K562 (cell line): ENCODE results near the gene RMC1. TPM values are rescaled to one million over a fixed set of nuclear protein-coding genes. Genes with fewer than 3 reads are reported as not detected.

Source experiments
- ATAC-seq: fragments of 200-7000 bp; cut with Tn5 transposase; 3 replicates; pipeline ENCODE4 v1.9.1; 2020; ENCODE audit warnings: moderate library complexity
- BruUV-seq: library from RNA; stranded (reverse); fragments of 400-500 nt; replicated peaks from 2 replicates; lab custom pipeline; 2021; lab: Mats Ljungman, UMichigan
- CTCF ChIA-PET: fragments of 300-600 bp; formaldehyde crosslinking; extraction: SDS; loops from one replicate; lab custom pipeline; 2021; ENCODE audit warnings: low intra/inter-chr PET ratio; lab: Yijun Ruan, JAX
- POLR2A ChIA-PET: fragments of 300-600, 350-650 bp; sonication (Branson Sonifier 250); formaldehyde crosslinking; extraction: SDS; loops from one replicate; lab custom pipeline; 2021; ENCODE audit warnings: antibody characterized with exemption, inconsistent platforms; lab: Yijun Ruan, JAX
- DNase-seq, 4 experiments: peaks; one replicate each; pipeline versions ENCODE4 v3.0.0 to v3.0.0-alpha.2; 2011 to 2018; ENCODE audit warnings: low spot score in 3 of 4, mixed read lengths in 3 of 4; ENCODE audit errors: extremely low read depth in 1 of 4
- FAIRE-seq: peaks from 2 replicates; lab custom pipeline; 2011; peaks lifted over from hg19 to GRCh38; lab: Jason Lieb, UNC
- H2AFZ ChIP-seq: 2 replicates; pipeline ENCODE4 v1.6.0; 2011; ENCODE audit warnings: low read depth, low read length, control low read depth, inconsistent platforms
- H3K27ac ChIP-seq: fragments of 200-600 bp; 3 replicates; pipeline ENCODE4 v1.8.0; 2011; ENCODE audit warnings: low read depth, mild to moderate bottlenecking, control low read depth, inconsistent platforms, low read length, moderate library complexity, mixed read lengths; ENCODE audit errors: extremely low read depth
- H3K27me3 ChIP-seq, 2 experiments: fragments of 300-600 bp in 1 of 2; 2 replicates in 1 of 2; 3 replicates in 1 of 2; pipeline versions ENCODE4 v1.6.0 to v1.8.0; 2011; ENCODE audit warnings: inconsistent platforms in 2 of 2, low read length in 2 of 2, mild to moderate bottlenecking in 1 of 2, mixed read lengths in 1 of 2, moderate library complexity in 1 of 2; ENCODE audit not compliant: control insufficient read depth in 2 of 2, insufficient read depth in 2 of 2
- H3K36me3 ChIP-seq: fragments of 300-600 bp; 3 replicates; pipeline ENCODE4 v1.8.0; 2011; ENCODE audit warnings: mild to moderate bottlenecking, low read length, inconsistent platforms; ENCODE audit not compliant: control insufficient read depth, insufficient read depth
- H3K4me1 ChIP-seq, 2 experiments: fragments of 200-600 bp in 1 of 2; replicated peaks in 1 of 2; 2 replicates in 1 of 2; 3 replicates in 1 of 2; pipeline versions ENCODE4 v1.5.1 to v1.8.0; 2011; ENCODE audit warnings: inconsistent platforms in 2 of 2, low read length in 2 of 2, mild to moderate bottlenecking in 1 of 2, mixed read lengths in 1 of 2, moderate library complexity in 1 of 2; ENCODE audit not compliant: control insufficient read depth in 2 of 2, insufficient read depth in 2 of 2
- H3K4me2 ChIP-seq: 2 replicates; pipeline ENCODE4 v1.6.1; 2011; ENCODE audit warnings: low read length, control low read depth, inconsistent platforms, mixed read lengths; ENCODE audit not compliant: insufficient read depth
- H3K4me3 ChIP-seq: fragments of 200-600 bp; sonication (generic), shearing (Covaris generic); 2 replicates; pipeline ENCODE4 v1.5.1; 2016; ENCODE audit warnings: control low read depth, inconsistent platforms
- H3K79me2 ChIP-seq: fragments of 200-600 bp; 3 replicates; pipeline ENCODE4 v1.8.0; 2011; ENCODE audit warnings: low read length, inconsistent platforms; ENCODE audit not compliant: control insufficient read depth, insufficient read depth
- H3K9ac ChIP-seq, 2 experiments: 2 replicates each; pipeline versions ENCODE4 v1.6.0 to v1.6.1; 2011; ENCODE audit warnings: low read depth in 2 of 2, low read length in 2 of 2, control low read depth in 1 of 2, inconsistent platforms in 1 of 2, mild to moderate bottlenecking in 1 of 2, mixed read lengths in 1 of 2; ENCODE audit not compliant: insufficient read depth in 1 of 2
- H3K9me1 ChIP-seq: one replicate; pipeline ENCODE4 v1.6.0; 2011; ENCODE audit warnings: inconsistent platforms, mild to moderate bottlenecking, low read length, moderate library complexity; ENCODE audit not compliant: control insufficient read depth, insufficient read depth
- H3K9me3 ChIP-seq: replicated peaks from 2 replicates; pipeline ENCODE4 v1.5.1; 2011; ENCODE audit warnings: low read depth, low read length, inconsistent platforms; ENCODE audit not compliant: control insufficient read depth, insufficient read depth
- H4K20me1 ChIP-seq: replicated peaks from 2 replicates; pipeline ENCODE4 v1.6.1; 2011; ENCODE audit warnings: low read length, inconsistent platforms, mixed read lengths; ENCODE audit not compliant: control insufficient read depth, insufficient read depth
- CHD1 ChIP-seq: fragments of 200-600 bp; sonication (generic); IDR thresholded peaks from one replicate; pipeline ENCODE4 v1.6.1; 2012; ENCODE audit warnings: mild to moderate bottlenecking, moderate library complexity, low read length, inconsistent platforms
- E2F3 ChIP-seq: fragments of 250-450 bp; sonication (Bioruptor Pico); IDR thresholded peaks from 2 replicates; pipeline ENCODE4 v1.4.0; 2020; ENCODE audit warnings: mild to moderate bottlenecking
- FOXK2 ChIP-seq, 2 experiments: fragments of 450-650 bp; IDR thresholded peaks in 1 of 2; conservative IDR thresholded peaks in 1 of 2; 2 replicates each; pipeline ENCODE4 v1.6.1; 2016; ENCODE audit warnings: low read depth in 2 of 2, mild to moderate bottlenecking in 1 of 2
- HDGF ChIP-seq: fragments of 450-650 bp; IDR thresholded peaks from 2 replicates; pipeline ENCODE4 v1.6.1; 2016
- NFE2 ChIP-seq: IDR thresholded peaks from 2 replicates; pipeline ENCODE4 v1.6.1; 2014; ENCODE audit warnings: antibody characterized with exemption, low read depth
- SAP30 ChIP-seq: fragments of 200-600 bp; sonication (generic); IDR thresholded peaks from 2 replicates; pipeline ENCODE4 v1.6.1; 2012; ENCODE audit warnings: borderline replicate concordance, low read depth, mild to moderate bottlenecking, moderate library complexity, low read length, control low read depth, inconsistent platforms; ENCODE audit not compliant: insufficient read depth, poor library complexity, severe bottlenecking
- THRAP3 ChIP-seq: fragments of 450-650 bp; IDR thresholded peaks from 2 replicates; pipeline ENCODE4 v1.6.1; 2016; ENCODE audit warnings: mild to moderate bottlenecking, inconsistent platforms, borderline replicate concordance
- WGBS: fragments of 100-300 bp; shearing (Covaris generic); methylation state at CpG from one replicate; pipeline ENCODE4 v1.1.6; 2016; ENCODE audit warnings: low coverage, mixed read lengths; ENCODE audit not compliant: insufficient coverage; ENCODE audit errors: missing lambda C conversion rate; 5-methylcytosine and 5-hydroxymethylcytosine counted together
- in situ Hi-C: fragments of 300-500 bp; cut with MboI; formaldehyde crosslinking; loops from 4 replicates; pipeline ENCODE4 v1.15.0; 2018; ENCODE audit warnings: inconsistent platforms, mixed read lengths
- intact Hi-C: fragments of 100-400 bp; cut with micrococcal nuclease; formaldehyde crosslinking; loops from 2 replicates; pipeline ENCODE4 v1.14.2; 2022
- polyA plus RNA-seq, 8 experiments: library from polyadenylated mRNA; depleted of rRNA in 4 of 8; stranded (reverse) in 5 of 8; unstranded in 3 of 8; fragments of >200 nt; fragmentation: Nextera tagmentation in 2 of 8; fragmentation: Illumina TruSeq in 1 of 8; extraction: Ambion mirVana in 2 of 8; extraction: Trizol in 1 of 8; gene quantifications; 2 replicates each; pipeline versions ENCODE4 v1.2.1 to v1.2.3, GENCODE V29; 2011 to 2014; ENCODE audit warnings: inconsistent platforms in 1 of 8, missing spikeins in 1 of 8
- total RNA-seq, 7 experiments: library from RNA; depleted of rRNA in 6 of 7; stranded (reverse); fragments of >200 nt in 6 of 7; fragmentation: Illumina TruSeq in 2 of 7; extraction: Trizol in 2 of 7; gene quantifications; 2 replicates each; pipeline versions ENCODE4 v1.2.1 to v1.2.3, GENCODE V29; 2011 to 2021; ENCODE audit warnings: low replicate concordance in 1 of 7
- TF ChIP-seq, protein P1 (sequence below): fragments of 450-650 bp; IDR thresholded peaks from 2 replicates; pipeline ENCODE4 v1.6.1; 2018; ENCODE audit not compliant: partially characterized antibody
- TF ChIP-seq, protein P2 (sequence below): sonication (generic); formaldehyde crosslinking; IDR thresholded peaks from 2 replicates; pipeline ENCODE4 v1.8.1; 2023; ENCODE audit warnings: mild to moderate bottlenecking, missing genetic modification reagents, moderate library complexity

Gene RMC1
- total and polyA plus RNA-seq, 9 of the 15 experiments (the other 6 are each of a cell fraction or from before 2014, with no cell fraction given) = 7.5 to 42.4 (median 35.5) TPM

DNA sequence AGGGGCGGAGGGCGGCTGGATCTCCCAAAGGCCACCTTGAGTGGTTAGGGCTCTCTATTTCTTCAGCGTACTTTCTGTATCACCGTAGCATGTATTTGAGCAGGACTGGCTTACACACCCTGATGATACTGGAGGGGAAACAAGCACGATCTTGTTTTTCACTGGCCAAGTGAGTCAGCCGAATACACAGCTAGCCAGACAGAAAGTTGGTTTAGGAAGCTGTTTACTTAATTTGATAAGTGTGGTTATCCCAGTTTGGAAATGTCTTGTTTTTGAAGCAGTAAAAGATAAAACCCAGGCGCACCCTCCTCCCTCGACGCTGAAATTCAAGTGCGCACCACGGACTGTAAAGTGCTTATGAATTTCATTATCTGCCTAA is 49.6 kb upstream of the RMC1 start:
- peak overlapping the region; percentile 98 for H3K4me2 ChIP-seq
- H3K27me3 ChIP-seq = no peaks in the 10 kb centered on the region
- peak overlapping the region; percentile 94 for H3K4me3 ChIP-seq
- FAIRE-seq (peak; percentile 59), ATAC-seq (peak; percentile 73), DNase-seq (peak in 1 of 4 experiments; percentile 52)
- H3K4me1 ChIP-seq = peaks cover 12 to 22% of the 10 kb centered on the region in 2 experiments
- CTCF ChIA-PET = no interaction called here
- no peaks in the 10 kb centered on the region for H3K9me1 ChIP-seq
- WGBS = 2% methylated on average over 11 of the region's 11 CpGs
- TF ChIP-seq NFE2 (peak; percentile 38), CHD1 (peak; percentile 77), FOXK2 (conservative IDR thresholded peaks at IDR 0.05 in 1 of 2, IDR thresholded peaks at IDR 0.05 in 1 of 2; ENCODE audit: low read depth in 2 of 2) (peak; percentile 34 to 57; a peak in 3 of 4 replicates), THRAP3 (peak; percentile 22; the same call in 1 of the 2 replicates), HDGF (no peak), SAP30 (peak; percentile 2), E2F3 (CRISPR knock-in tag) (no peak)
- TF ChIP-seq, protein P1, sequence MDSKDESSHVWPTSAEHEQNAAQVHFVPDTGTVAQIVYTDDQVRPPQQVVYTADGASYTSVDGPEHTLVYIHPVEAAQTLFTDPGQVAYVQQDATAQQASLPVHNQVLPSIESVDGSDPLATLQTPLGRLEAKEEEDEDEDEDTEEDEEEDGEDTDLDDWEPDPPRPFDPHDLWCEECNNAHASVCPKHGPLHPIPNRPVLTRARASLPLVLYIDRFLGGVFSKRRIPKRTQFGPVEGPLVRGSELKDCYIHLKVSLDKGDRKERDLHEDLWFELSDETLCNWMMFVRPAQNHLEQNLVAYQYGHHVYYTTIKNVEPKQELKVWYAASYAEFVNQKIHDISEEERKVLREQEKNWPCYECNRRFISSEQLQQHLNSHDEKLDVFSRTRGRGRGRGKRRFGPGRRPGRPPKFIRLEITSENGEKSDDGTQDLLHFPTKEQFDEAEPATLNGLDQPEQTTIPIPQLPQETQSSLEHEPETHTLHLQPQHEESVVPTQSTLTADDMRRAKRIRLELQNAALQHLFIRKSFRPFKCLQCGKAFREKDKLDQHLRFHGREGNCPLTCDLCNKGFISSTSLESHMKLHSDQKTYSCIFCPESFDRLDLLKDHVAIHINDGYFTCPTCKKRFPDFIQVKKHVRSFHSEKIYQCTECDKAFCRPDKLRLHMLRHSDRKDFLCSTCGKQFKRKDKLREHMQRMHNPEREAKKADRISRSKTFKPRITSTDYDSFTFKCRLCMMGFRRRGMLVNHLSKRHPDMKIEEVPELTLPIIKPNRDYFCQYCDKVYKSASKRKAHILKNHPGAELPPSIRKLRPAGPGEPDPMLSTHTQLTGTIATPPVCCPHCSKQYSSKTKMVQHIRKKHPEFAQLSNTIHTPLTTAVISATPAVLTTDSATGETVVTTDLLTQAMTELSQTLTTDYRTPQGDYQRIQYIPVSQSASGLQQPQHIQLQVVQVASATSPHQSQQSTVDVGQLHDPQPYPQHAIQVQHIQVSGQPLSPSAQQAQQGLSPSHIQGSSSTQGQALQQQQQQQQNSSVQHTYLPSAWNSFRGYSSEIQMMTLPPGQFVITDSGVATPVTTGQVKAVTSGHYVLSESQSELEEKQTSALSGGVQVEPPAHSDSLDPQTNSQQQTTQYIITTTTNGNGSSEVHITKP = peak; percentile 86
- TF ChIP-seq, protein P2, sequence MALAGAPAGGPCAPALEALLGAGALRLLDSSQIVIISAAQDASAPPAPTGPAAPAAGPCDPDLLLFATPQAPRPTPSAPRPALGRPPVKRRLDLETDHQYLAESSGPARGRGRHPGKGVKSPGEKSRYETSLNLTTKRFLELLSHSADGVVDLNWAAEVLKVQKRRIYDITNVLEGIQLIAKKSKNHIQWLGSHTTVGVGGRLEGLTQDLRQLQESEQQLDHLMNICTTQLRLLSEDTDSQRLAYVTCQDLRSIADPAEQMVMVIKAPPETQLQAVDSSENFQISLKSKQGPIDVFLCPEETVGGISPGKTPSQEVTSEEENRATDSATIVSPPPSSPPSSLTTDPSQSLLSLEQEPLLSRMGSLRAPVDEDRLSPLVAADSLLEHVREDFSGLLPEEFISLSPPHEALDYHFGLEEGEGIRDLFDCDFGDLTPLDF (CRISPR knock-in tag) = no peak
- BruUV-seq = TSS peak; percentile 58
- H3K27ac ChIP-seq = peak overlapping the region; percentile 77
- H3K9me3 ChIP-seq = no peaks in the 10 kb centered on the region
- peaks cover 9% of the 10 kb centered on the region for H3K36me3 ChIP-seq
- peak overlapping the region; percentile 85 to 94 for H3K9ac ChIP-seq
- POLR2A ChIA-PET = interaction anchor here (0.6 to 2.2 kb wide), 7 partner anchors 11 to 150 kb away, joined by 3 to 6 read pairs (median 3); no protein-coding TSS in a partner anchor
- peaks cover 57% of the 10 kb centered on the region for H3K79me2 ChIP-seq
- in situ Hi-C loops = no loop called here
- peak overlapping the region; percentile 96 for H2AFZ ChIP-seq
- intact Hi-C loops = no loop called here
- H4K20me1 ChIP-seq = peaks cover 6% of the 10 kb centered on the region
